ENCODE results near the gene ADAT2.
A peak's percentile ranks its signal among the peaks of the same experiment; 100 is the strongest.

ADAT2 gene

DNA sequence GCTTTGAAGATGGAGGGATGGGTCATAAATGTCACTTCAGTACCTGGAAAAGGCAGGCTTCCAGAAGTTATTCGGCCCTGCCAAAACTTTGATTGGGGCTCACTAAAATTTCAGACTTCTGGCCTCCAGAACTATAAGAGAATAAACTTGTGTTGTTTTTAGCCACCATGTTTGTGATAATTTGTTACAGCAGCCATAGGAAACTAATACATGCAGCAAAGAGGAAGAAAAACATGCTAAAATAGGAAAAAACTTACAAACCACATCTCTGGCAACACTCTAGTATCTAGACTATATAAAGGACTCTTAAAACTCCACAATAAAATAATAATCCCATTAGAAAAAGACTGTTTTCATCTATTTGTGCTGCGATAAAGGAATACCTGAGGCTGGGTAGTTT, 9.5 kb downstream of the ADAT2 start:
- DNase-seq: no peak

DNA sequence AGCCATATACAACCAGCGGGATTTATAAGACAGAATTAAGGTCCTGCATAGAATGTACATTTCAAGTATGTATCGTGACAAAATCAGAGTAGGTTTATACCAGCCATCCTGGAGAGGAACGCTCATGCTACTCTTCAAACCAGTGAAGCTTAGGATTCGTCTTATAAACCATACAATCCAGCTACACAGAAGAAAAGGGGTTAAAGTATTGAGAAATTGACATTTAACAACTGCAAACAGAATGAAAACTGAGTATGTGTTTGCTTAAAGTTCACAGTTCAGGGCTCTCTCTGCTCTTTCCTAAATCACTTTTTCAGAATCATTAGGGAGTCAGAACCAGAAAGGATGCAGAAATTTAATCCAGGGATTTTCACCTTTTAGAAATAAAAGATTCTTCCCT, 17.9 kb downstream of the ADAT2 start:
- DNase-seq: no peak

DNA sequence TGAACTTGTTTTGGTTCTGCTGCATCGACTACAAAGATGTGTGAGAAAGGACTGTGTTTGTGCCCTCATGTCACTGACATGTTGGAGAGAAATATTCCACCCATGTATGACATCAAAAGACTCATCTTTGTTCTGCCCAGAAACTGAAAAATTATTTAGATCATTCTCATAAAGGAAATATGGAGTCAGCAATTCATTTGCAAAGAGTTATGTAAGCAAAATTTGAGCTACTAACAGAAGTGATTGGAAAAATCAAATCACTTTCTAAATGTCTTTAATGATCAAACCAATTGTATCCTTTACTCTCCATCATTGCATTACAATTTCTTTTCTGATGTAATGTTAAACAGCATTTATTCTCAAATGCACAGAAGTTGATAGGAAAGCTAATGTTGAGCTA, 19.3 kb downstream of the ADAT2 start:
- no peak for DNase-seq

DNA sequence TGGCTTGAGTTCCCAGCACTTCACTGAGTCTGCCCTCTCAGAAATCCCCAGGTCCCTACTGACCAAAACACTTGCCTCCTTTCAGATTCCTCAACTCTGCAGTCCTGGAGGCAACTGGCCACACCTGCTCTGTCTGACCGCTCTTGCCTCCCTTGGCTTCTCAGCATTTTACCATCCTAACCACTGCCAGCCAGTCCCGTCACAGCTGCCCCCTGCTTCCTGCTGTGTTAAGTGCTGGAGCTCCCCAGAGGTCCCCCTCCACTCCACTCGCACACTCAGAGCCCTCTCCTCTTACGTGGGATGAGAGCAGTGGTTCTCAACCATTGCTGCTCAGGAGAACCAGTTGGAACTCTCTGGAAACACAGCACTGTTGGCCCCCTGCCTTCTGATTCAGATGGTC, 20.5 kb downstream of the ADAT2 start:
- DNase-seq: no peak

DNA sequence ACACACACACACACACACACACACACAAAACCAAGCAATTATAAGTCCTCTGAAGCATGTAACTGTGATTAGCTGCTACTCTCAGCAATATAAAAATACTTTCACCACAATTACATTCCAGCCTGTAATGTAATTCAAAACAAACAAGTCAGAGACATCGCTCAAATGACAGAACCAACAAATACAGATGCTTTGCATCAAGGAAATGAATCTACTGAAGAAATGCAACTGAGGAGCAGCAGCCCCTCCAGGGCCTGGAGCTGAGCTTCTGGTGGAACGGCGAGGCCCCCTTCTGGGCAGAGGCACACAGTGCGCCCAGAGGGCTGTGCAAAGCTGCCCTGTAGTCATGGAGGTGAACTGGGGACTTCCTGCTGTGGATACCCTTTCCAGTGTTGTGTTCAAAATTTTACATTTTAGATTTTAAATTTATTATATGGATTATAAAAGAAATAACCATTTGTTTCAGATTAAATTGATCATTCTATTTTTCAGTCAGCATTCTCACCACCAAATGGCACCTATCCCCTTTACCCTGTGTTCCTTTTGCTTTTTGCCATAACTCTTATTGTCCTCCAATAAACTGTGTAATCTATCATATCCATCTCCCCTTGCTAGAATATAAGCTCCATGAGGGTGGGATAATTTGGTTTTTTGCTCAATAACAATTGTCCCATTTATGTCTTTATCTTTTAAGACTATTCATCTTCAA, 23.2 kb downstream of the ADAT2 start:
- DNase-seq: peak; percentile 53

DNA sequence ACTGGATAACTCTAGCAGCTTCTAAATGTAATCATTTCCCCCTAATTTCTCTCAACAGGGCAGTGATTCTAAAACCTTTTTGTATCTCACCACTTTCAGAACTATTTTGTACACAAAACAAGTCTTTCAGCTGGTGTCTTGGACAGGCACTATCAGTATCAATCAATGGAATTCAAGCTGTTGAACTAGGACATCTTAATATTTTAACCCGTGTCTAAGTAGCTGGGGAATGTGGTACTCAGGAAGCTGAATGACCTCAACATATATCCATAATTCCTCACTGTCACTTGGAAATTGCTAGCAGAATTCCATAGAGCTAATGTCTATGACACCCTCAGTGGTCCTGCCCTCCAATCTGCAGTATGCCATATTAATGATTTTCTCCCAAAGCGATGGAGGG, 24.5 kb downstream of the ADAT2 start:
- no peak for DNase-seq

DNA sequence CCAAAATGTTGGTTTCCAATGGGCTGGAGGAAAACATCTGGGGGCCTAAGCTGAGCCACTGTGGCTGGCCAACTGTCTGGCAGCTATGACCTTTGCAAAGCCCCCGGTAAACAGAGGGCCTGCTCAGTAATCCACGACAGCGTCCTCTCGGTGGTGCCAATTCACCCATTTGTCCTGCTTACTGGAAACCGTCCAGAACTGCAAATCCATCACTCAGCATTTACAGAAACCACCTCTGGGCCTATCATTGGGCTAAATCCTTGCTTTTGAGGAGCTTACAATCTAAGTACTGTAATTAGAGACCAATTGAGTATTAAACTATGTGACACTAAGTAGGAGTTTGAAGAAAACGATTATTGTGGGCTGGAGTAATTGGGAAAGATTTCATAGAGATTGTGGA, 31.0 kb downstream of the ADAT2 start:
- no peak for DNase-seq

DNA sequence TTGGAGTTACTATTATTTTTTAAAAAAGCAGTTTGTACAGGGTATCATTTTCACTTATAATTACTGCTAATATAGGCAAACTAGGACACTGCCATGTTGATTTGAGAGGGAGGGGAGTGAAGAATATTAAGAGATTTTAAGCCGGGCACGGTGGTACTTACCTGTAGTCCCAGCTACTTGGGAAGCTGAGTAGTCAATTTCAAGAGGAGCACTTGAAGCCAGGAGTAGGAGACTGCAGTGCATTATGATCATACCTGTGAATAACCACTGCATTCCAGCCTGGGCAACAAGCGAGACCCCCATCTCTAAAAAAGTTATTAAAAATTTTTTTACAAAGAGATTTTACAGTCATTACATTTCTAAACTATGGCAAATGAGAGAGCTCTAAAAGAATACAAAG, 35.7 kb downstream of the ADAT2 start:
- no peak for DNase-seq

DNA sequence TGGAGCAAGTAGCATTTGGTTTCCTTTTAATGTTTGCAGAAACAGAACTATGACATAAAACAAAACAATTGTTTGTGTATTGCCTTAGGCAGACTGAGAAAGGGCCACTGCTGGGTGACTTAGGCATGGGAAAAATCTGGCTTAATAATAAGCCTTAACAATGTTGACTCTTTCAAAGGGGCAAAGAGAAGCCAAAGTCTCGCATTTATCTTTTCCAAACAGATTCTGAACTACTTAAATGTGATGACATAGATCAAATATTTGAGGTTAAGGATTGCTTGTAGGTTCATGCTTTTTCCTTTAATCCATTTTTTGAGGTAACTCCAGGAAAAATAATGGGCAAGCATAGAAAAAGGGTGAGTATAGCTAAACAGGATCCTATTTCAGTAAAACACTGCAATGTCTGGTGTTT, 39.6 kb downstream of the ADAT2 start:
- DNase-seq: no peak

DNA sequence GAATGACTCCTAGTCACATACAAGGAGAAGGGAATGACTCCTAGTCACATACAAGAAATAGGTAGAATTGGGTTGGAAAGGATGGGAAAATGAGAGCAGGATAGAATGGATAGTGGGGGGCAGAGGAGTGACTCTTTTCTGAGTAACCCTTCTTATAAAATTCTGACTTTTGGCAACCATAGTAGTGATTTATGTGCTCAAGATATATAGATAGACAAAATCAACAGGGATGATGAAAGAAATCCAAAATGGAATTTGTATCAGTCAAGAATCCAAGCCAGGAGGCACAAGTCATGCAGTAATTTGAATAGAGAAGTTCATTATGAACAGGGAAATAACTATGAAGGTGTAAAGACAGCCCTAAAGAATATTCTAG, 41.7 kb downstream of the ADAT2 start:
- DNase-seq: no peak

DNA sequence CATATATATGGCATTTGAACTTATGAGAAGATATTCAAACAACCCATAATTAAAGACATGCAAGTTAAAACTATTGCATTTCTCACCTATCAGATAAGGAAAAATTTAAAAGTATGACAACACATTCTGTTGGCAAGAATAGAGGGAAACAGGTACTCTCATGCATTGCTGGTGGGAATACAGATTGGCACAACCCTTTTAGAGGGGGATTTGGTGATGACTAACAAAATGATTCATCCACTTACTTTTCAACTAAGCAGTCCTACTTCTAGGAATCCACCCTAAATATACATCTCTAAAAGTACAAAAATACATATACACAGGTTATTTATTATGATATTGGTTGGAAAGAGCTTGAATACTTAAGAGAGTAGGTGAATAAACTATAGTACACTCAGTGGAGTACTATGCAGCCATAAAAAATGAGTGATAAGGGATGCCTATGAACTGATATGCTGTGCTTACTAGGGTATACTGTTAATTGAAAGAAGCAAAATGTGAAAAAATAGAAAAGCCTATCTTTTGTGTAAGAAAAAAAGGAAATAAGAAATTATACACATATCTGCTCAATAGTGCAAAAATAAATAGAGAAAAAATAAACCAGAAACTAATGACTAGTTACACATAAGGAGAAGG, 42.2 kb downstream of the ADAT2 start:
- no peak for DNase-seq

DNA sequence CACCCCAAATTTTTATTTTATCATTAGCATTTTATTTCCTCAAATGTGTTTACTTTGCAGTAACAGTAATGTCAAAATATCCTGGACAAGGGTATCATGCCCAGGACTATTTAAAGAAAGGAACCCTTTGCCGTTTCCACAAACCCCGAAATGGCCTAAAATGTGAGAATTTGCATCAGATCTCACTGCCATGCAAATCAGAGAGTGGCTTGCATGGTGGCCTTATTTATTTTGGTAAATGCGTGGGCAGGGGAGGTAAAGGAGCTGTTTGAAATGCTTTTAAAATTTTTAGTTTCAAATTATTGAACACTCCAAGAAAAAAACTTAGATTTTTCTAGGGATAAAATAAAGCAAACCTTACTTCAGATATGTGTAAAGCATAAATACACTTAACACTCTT, 43.8 kb downstream of the ADAT2 start:
- DNase-seq: no peak

DNA sequence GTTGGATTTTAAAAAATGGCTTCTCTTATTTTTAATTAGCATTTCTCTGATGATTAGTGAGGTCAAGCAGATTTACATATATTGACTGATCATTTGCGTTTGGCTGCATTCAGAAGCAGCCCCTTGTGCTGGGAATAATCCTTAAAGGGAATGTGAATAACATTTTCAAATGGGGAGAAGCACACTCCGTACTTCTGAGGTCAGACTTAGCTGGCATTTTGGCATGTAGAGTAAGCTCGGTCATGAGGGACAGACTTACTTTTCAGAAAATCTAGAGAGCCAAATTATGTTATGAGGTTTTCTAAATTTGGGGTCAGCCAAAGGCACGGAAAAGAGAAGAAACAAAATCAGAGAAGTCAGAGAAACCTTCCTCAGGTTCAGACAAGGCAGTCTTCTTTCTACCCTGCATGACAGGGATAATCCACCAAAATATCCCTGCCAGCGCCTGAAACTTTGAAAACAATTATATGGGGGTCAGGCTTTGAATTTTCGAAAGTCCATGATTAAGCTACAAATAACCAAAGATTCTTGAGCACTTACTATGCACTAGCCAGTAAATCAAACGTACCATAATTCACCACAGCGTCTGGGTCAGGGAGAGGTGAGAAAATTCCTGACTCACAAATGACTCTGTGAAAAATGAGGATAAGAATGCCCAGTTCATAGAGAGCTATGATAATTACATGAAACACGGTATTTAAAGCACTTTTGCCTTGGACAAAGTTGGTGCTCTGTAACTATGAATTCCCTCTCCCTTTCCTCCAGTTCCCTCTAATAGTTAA, 44.9 kb downstream of the ADAT2 start:
- no peak for DNase-seq

DNA sequence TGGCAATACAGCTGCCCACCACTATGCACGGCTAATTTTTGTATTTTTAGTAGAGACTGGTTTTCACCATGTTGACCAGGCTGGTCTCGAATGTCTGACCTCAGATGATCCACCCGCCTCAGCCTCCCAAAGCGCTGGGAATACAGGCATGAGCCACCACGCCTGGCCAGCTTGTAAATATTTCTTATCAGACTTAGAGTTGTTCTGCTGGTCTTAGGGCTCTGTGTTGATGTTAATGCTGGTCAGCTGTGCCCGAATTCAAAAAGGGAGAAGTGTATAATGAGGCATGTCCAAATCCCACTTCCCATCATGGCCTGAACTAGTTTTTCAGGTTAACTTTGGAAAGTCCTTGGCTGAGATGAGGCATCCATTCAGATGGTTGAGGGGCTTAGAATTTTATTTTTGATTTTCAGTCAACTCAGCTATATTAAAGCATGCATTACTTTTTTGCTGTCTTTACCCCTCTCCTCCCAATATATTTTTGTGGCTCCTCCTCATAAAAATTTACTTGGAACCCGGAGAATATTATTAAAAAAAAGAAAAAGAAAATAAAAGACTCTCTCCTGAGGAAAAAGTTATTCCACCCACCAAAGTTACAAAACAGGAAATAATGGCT, 47.7 kb downstream of the ADAT2 start:
- DNase-seq: no peak

DNA sequence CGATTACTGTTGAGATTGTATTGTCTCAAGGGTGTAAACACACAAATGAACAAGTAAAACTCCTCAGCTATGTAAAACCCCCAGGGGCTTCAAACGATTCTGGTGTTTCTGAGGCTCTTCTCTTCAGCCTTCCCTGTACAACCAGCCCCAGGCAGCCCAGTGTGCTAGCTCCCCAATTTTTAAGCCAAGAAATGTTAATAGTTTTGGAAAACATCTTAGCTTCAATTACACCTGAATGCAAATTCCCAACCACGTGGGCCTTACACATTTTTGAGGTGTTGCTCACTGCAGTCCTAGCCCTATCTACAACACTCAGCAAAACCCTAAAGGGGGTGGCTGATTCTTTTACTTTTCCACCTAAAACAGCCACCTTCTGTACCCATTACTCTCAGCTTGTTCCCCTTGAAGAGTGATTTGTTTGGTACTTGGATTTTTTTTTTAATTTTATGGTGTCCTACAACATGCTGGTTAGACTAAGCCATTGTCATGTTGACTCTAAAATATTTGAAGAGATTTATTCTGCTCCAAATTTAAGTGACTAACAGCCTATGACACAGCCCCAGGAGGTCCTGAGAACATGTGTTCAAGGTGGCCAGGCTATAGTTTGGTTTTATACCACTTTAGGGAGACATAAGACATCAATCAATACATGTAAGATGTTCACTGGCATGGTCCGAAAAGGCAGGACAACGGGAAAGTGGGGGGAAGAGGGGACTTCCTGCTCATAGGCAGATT, 48.7 kb downstream of the ADAT2 start:
- no peak for DNase-seq

DNA sequence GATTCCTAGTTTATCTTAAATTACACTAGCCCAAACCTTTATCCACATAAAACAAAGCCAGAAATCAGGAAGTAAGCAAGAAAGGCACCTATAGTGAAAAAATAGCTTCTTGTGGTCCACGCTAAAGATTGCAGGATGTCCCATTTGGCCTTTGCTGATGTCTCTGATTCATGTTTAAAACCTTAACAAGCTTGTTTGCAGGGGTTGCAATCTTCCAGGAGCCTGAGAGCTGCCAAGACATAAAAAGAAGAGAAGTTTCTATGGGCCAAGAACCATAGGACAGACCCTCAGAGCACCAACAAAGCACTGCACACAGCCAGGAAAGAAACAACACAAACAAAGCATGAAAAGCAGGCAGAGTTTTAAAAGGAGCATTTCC, 49.4 kb downstream of the ADAT2 start:
- no peak for DNase-seq

DNA sequence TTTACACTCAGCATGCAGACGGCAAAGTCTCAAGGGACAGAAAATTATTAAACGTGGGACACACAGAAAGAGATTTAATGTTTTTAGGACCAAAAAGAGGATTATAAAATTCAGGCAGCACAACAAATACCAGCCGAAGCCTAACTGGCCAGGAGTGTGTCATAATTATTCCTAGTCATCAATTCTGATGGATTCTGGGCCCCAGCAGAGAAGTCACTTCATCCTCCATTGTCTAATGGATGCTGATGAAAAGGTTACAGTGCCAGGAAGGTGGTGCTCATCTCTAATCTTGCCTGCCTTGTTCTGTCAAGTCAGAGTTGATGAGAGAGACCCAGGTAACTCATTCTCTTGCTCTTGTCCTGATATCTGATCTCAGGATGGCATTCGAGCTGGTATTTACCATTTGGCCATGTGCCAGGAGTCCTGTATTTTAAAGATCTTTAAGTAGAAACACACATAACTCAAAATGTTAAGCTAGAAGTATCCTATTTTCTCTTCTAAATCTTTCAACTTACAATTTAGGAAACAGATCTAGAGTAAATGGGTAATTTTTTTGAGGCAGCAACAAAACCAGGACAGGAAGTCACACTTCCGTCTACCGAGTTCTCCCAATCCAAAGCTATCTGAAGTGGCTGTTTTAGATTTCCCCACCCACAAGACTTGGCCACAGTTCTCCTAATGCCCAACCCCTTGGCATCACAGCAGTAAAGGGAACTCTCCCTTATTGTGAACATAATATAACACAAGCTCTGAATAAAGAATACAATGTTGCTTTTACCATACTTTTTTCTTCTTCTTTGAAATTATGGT, 50.0 kb downstream of the ADAT2 start:
- DNase-seq: no peak

DNA sequence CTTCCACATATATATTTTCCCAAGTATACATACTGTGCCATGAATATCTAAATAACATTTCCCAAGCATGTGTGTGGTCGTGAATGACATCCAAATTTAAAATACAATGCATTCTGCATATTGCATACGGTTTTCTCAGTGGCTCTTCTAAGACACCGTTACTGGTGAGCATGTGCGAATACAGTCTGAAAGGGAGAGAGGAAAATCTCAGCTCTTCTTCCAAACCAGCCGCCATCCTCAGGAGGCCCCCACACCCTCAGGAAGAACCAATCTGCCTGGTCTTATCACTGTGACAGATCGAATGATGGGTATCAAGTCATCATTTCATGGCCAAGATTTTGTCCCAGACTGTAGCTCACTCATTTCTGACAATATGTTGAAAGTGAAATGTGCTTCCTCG, 50.7 kb downstream of the ADAT2 start:
- DNase-seq: no peak

DNA sequence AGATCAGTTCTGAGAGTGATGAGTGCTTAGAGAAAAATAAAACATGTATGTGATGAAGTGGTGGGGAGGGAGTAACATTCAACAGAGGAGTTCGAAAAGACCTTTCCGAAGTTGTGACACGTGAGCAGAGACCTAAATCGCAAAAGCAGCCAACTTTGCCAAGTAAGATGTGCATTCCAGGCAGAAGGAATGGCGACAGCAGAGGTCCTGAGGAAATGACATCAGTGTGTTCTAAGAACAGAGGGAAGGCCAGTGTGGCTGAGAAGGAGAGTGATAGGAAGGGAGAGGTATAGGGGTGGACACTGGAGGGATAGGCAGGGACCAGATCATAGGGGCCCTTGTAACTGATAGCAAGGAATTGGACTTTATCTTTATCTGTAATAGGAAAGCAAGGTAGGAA, 51.3 kb downstream of the ADAT2 start:
- DNase-seq: no peak

DNA sequence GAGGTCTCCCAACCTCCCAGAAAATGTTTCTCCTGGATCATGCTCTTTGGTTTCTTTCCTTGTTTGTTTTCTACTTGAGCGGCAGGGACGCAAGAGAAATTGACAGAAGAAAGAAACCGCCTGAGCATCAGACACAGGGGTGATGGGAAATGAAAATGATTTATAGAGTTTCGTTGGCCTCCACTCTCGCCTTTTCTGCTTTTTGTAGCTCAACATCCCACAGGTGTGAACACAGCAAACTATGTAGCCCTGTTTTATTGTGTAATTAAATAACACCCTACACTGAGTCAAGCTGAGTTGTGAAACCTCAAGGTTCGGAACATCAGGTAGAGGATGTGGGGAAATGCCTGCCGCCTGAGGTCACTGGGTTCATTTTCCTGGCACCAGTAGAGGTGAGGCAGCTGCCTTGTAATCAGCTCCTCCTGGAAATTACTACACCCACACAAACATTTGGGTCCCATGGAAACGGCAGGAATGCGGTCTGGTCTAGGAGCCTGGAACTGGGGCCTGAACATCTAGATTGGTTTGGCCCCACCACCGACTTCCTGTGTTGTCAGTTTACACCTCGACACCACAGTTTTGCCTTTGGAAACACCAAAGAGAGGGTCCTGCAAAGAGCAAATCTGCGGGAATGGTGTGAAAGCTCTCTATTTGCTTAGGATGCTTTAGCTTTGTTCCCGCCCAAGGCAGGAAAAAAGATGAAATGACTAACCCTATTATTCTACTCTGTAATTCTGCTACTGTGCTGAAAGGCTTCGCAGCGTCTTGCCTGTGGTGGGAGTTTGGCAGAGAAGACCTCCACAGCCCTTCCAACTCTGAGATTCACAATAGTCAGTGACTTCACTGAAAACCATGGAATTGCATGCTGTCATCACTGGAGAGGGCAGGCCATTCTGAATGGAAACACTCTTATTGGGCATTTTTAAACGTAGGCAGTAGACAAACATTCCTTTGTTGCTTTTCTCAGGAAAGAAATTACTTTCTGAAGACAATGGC, 53.0 kb downstream of the ADAT2 start:
- peak; percentile 2 for DNase-seq

Measured in activated effector memory CD4-positive, alpha-beta T cell treated with Interleukin-2 at 50 U/mL for 16 hours (primary cell).